GM19023 (cell line): ENCODE data around the gene RPS15.

Experiments used
- ATAC-seq: cut with Tn5 transposase; IDR thresholded peaks from one replicate; pipeline ENCODE4 v1.9.1; 2021; ENCODE audit warnings: mild to moderate bottlenecking, moderate library complexity; ENCODE audit not compliant: unreplicated experiment

The RPS15 gene

GRCh38 chr19:1481893-1482360 lies 43.7 kb downstream of the RPS15 start:
- ATAC-seq, result no peak

DNA sequence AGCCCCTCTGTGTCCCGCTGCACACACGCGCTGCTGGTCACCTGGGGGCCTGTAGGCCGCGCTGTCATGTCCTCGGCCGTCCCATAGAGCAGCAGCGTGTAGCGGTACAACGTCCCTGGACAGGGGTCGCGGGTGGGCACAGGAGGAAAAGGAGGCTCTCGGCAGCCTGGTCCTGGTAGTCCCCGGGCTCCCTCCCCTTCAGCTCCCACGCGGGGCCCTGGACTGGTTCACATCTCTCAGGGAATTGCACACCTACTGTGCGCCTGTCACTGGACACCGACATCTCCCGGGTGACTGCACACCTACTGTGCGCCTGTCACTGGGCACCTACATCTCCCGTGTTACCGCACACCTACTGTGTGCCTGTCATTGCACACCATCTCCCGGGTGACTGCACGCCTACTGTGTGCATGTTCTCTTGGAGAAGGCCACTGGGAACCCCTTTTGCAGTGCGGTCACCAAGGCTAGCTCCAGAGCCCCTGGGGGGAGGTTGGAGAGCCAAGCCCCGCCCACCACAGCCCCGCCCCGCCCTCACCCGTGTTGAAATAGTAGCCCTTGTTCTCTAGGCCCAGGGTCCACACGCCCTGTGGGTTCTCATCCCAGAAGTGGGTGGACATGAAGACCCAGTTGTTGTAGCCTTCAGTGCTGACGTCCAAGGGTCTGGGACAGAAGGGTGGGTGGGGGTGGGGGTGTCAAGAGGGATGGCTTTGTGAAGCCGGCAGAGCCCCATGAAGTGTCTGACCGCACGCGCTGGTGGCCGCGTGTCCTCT lies 44.4 kb downstream of the RPS15 start:
- ATAC-seq, result no peak

DNA sequence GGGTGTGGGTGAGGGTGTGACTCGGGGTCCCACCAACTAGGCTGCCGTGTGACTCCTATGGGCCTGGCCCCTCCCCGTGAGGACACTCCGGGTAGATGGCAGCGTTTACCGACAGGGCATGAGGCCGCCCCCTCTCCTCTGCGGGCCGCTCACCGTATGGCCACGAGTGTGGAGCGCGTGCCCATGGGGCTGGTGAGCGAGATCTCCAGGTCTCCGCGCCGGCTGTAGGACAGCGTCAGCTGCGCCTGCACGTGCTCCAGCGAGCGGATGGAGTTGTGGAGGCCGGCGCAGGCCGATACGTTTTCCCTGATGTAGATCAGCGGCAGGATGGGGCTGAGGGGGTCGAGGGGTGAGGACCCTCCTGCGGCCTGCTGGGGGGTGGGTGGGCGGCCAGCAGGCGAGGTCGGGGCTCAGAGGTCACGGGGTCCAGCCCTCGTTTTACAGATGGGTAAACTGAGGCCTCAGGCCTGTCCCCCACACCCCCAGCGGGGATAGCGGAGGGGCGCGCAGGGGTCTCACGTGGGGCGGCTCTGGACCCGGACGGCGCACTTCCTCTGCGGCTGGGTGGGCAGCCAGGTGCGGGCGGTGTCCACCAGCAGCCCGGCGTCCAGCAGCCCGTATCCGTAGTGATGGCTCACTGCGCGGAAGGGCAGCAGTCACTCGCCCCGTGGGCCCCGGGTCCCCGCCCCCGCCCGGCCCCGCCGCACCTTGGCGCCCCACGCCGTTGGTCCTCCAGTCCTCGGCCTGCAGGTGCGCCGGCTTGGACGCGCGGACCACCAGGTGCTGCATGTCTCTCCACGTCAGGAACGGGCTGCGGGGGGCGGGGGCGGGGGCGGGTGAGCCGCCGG lies 45.2 kb downstream of the RPS15 start:
- ATAC-seq, result no peak

DNA sequence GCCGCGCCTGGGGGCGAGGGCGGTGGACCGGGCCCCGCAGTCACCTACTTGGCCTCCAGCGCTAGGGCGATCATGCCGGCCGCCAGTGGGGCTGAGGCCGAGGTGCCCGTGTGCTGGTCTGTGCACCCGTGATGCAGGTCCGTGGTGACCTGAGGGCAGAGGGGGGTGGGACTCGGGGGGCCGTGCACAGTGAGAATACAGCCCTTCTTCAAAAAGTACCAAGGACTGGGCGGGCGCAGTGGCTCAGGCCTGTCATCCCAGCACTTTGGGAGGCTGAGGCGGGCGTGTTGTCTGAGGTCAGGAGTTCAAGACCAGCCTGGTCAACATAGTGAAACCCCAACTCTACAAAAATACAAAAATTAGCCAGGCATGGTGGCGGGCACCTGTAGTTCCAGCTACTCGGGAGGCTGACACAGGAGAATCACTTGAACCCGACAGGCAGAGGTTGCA lies 45.8 kb downstream of the RPS15 start:
- no peak for ATAC-seq

GRCh38 chr19:1486720-1487575 lies 48.8 kb downstream of the RPS15 start:
- ATAC-seq, result no peak

GRCh38 chr19:1487576-1488281 lies 49.5 kb downstream of the RPS15 start:
- no peak for ATAC-seq

GRCh38 chr19:1488282-1488601 lies 50.0 kb downstream of the RPS15 start:
- ATAC-seq, result no peak

DNA sequence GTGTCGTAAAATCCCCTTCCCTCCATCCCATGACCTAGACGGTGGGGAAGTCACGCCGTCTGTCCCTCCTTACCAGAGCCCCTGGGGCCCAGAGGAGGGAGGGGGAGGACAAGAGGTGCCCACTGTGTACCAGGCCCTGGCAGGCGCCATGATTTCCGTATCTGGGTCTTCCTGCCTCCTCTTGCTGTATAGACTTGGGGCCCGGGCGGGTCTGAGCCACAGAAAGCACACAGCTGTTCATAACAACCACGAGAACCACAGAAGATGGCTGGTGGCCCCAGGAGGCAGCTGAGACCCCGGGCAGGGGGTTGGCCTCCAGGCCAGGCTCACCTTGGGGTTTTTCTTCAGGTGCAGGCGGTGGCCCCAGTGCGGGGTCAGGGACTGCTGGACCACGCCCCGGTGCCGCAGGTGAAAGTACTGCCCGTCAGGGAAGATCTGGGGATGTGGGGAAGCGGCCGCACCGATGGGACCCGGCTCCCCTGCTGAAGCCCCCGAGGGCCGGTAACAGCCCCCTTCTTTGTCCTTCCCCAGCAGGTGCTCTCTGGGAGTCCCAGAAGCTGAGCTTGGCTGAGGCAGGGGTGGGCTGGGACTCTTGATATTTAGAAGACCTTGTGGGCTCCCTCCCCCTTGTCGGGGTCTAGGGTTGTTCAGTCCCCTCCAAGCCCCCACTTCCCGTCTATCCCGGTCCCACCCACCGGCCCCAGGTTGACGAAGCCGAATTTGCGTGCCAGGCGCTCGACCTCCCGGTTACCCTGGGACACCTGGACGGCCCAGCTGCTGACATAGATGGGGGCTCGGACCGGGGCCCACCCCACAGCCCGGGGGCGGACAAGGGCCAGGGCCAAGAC lies 51.5 kb downstream of the RPS15 start:
- no peak for ATAC-seq
